OCI-LY3 (cell line): ENCODE measurements around the gene VPS8.

ENCODE experiments used
- H2AFZ ChIP-seq: fragments of 200-600, 300-600 bp; shearing (Covaris generic); 2 replicates; pipeline ENCODE4 v1.6.0; 2014; ENCODE audit warnings: antibody characterized with exemption, low read depth, low read length
- H3K27ac ChIP-seq: fragments of 200-600, 300-600 bp; sonication (generic); 2 replicates; pipeline ENCODE4 v1.5.1; 2014; ENCODE audit warnings: mild to moderate bottlenecking, low read length, moderate library complexity, mixed read lengths
- H3K27me3 ChIP-seq: fragments of 200-600, 300-600 bp; sonication (generic); 2 replicates; pipeline ENCODE4 v1.6.1; 2014; ENCODE audit warnings: low read depth, low read length, mixed read lengths
- H3K36me3 ChIP-seq: fragments of 200-600, 300-600 bp; sonication (generic); replicated peaks from 2 replicates; pipeline ENCODE3; 2014; ENCODE audit warnings: low read depth, low read length, mixed read lengths
- H3K4me1 ChIP-seq: fragments of 300-600, 200-600 bp; sonication (generic); 2 replicates; pipeline ENCODE4 v1.6.1; 2014; ENCODE audit warnings: low read length, mixed read lengths
- H3K4me2 ChIP-seq: fragments of 200-600, 300-600 bp; sonication (generic); 2 replicates; pipeline ENCODE4 v1.6.1; 2014; ENCODE audit warnings: low read length, mixed read lengths
- H3K4me3 ChIP-seq: fragments of 300-600, 200-600 bp; sonication (generic); 2 replicates; pipeline ENCODE4 v1.5.1; 2014; ENCODE audit warnings: antibody characterized with exemption, mild to moderate bottlenecking, low read length, moderate library complexity
- H3K79me2 ChIP-seq: fragments of 300-600, 200-600 bp; shearing (Covaris generic); 2 replicates; pipeline ENCODE4 v1.6.1; 2014; ENCODE audit warnings: mild to moderate bottlenecking, low read length, mixed read lengths
- H3K9ac ChIP-seq: fragments of 300-600, 200-600 bp; shearing (Covaris generic); 2 replicates; pipeline ENCODE4 v1.6.0; 2014; ENCODE audit warnings: mild to moderate bottlenecking, low read length, moderate library complexity
- H3K9me3 ChIP-seq: fragments of 200-600, 300-600 bp; shearing (Covaris generic); 2 replicates; pipeline ENCODE4 v1.6.1; 2014; ENCODE audit warnings: low read length, mixed read lengths; ENCODE audit not compliant: insufficient read depth
- H4K20me1 ChIP-seq: fragments of 200-600, 300-600 bp; sonication (generic); 2 replicates; pipeline ENCODE4 v1.6.1; 2016; ENCODE audit warnings: low read length, mixed read lengths; ENCODE audit not compliant: insufficient read depth
- CTCF ChIP-seq: fragments of 200-600, 300-600 bp; sonication (generic); IDR thresholded peaks from 2 replicates; pipeline ENCODE4 v1.5.1; 2014; ENCODE audit warnings: antibody characterized with exemption, low read length, low read depth
- EZH2phosphoT487 ChIP-seq: fragments of 200-600 bp; shearing (Covaris generic); IDR thresholded peaks from 2 replicates; pipeline ENCODE4 v1.6.1; 2018; ENCODE audit warnings: antibody characterized with exemption, mixed run types, low read depth

Gene VPS8

GRCh38 chr3:184778426-184779332 is 33.3 kb upstream of the VPS8 start:
- H4K20me1 ChIP-seq: no peaks in the 10 kb centered on the region
- 0 out of 2 replicates have a peak, but pooled peaks cover 7% of the 10 kb centered on the region for H3K4me1 ChIP-seq
- no peaks in the 10 kb centered on the region for H3K27me3 ChIP-seq
- H3K9ac ChIP-seq: no peak overlapping the region
- no peaks in the 10 kb centered on the region for H3K36me3 ChIP-seq
- TF ChIP-seq EZH2phosphoT487: no peak
- no peak for TF ChIP-seq CTCF
- H3K4me3 ChIP-seq: no peak overlapping the region
- no peaks in the 10 kb centered on the region for H3K9me3 ChIP-seq
- H3K79me2 ChIP-seq: no peaks in the 10 kb centered on the region
- H3K4me2 ChIP-seq: 0 out of 2 replicates have a peak overlapping the region, but pooled peaks have one; percentile 11
- H2AFZ ChIP-seq: peak overlapping the region; percentile 39; the same call in 1 of the 2 replicates
- no peak overlapping the region for H3K27ac ChIP-seq

GRCh38 chr3:184780981-184781515 is 30.9 kb upstream of the VPS8 start:
- Histone ChIP-seq H3K4me2 (no peak overlapping the region), H3K27me3 (peaks cover 10% of the 10 kb centered on the region)
- TF ChIP-seq EZH2phosphoT487 (no peak), CTCF (no peak)

GRCh38 chr3:184781801-184782200 is 30.2 kb upstream of the VPS8 start:
- Histone ChIP-seq H3K9ac (no peak overlapping the region), H3K9me3 (no peaks in the 10 kb centered on the region), H3K36me3 (no peaks in the 10 kb centered on the region), H2AFZ (no peak overlapping the region), H3K79me2 (no peaks in the 10 kb centered on the region), H3K27me3 (peaks cover 17% of the 10 kb centered on the region), H3K4me2 (no peak overlapping the region), H3K4me1 (peaks cover 12% of the 10 kb centered on the region), H4K20me1 (no peaks in the 10 kb centered on the region), H3K27ac (no peak overlapping the region), H3K4me3 (no peak overlapping the region)
- no peak for TF ChIP-seq EZH2phosphoT487
- TF ChIP-seq CTCF: no peak

More at GRCh38 chr3:184780981-184781515, 30.9 kb upstream of the VPS8 start:
- Histone ChIP-seq H2AFZ (no peak overlapping the region), H3K79me2 (no peaks in the 10 kb centered on the region), H3K27ac (no peak overlapping the region), H3K9ac (no peak overlapping the region), H3K4me3 (no peak overlapping the region), H3K36me3 (no peaks in the 10 kb centered on the region), H3K4me1 (peaks cover 18% of the 10 kb centered on the region), H4K20me1 (no peaks in the 10 kb centered on the region), H3K9me3 (no peaks in the 10 kb centered on the region)

GRCh38 chr3:184783319-184783718 is 28.6 kb upstream of the VPS8 start:
- H3K27me3 ChIP-seq: peaks cover 18% of the 10 kb centered on the region
- no peaks in the 10 kb centered on the region for H4K20me1 ChIP-seq
- no peak overlapping the region for H3K4me2 ChIP-seq
- H3K4me3 ChIP-seq: no peak overlapping the region
- no peaks in the 10 kb centered on the region for H3K79me2 ChIP-seq
- H3K36me3 ChIP-seq: no peaks in the 10 kb centered on the region
- H3K9me3 ChIP-seq: no peaks in the 10 kb centered on the region
- no peak overlapping the region for H2AFZ ChIP-seq
- H3K9ac ChIP-seq: no peak overlapping the region
- TF ChIP-seq EZH2phosphoT487 (no peak), CTCF (no peak)
- H3K4me1 ChIP-seq: peaks cover 12% of the 10 kb centered on the region
- H3K27ac ChIP-seq: no peak overlapping the region
